Natural killer cell (primary cell): Measurements from ENCODE around the gene LENG9. TPM values are rescaled to one million over a fixed set of nuclear protein-coding genes. Genes with fewer than 3 reads are reported as not detected.

Experiments
- ATAC-seq, 3 donors: fragments of 150-1000 bp in 2 of 3; fragments of 200-7000 bp in 1 of 3; cut with Tn5 transposase; 1 replicate in 1 of 3; 2 replicates in 2 of 3; pipeline ENCODE4 v1.10.0; 2021; ENCODE audit warnings: mild to moderate bottlenecking in 2 of 3, moderate library complexity in 2 of 3
- DNase-seq, 2 donors: peaks; one replicate each; pipeline versions ENCODE4 v3.0.0 to v3.0.0-alpha.2; 2013 to 2021; ENCODE audit warnings: mixed read lengths in 1 of 2
- H3K27ac ChIP-seq: one replicate; pipeline ENCODE4 v1.5.1; 2013; ENCODE audit warnings: mild to moderate bottlenecking, low read length
- H3K27me3 ChIP-seq: one replicate; pipeline ENCODE4 v1.6.1; 2013; ENCODE audit warnings: low read length; ENCODE audit not compliant: control insufficient read depth, insufficient read depth
- H3K36me3 ChIP-seq: one replicate; pipeline ENCODE4 v1.6.1; 2013; ENCODE audit warnings: low read length; ENCODE audit not compliant: control insufficient read depth, insufficient read depth
- H3K4me1 ChIP-seq: one replicate; pipeline ENCODE4 v1.6.1; 2013; ENCODE audit warnings: low read length; ENCODE audit not compliant: control insufficient read depth, insufficient read depth
- H3K4me3 ChIP-seq: one replicate; pipeline ENCODE4 v1.5.1; 2013; ENCODE audit warnings: low read length
- H3K9me3 ChIP-seq: one replicate; pipeline ENCODE4 v1.6.1; 2013; ENCODE audit warnings: low read length; ENCODE audit not compliant: control insufficient read depth, insufficient read depth
- H3K27ac Mint-ChIP-seq, 2 donors: one replicate each; pipeline ENCODE4 v1.8.0; 2022; ENCODE audit warnings: mild to moderate bottlenecking in 2 of 2, mixed read lengths in 2 of 2, moderate library complexity in 1 of 2
- H3K27me3 Mint-ChIP-seq, 2 donors: one replicate each; pipeline ENCODE4 v1.8.0; 2022; ENCODE audit warnings: low read depth in 2 of 2, mixed read lengths in 2 of 2
- H3K36me3 Mint-ChIP-seq: one replicate; pipeline ENCODE4 v1.8.0; 2022; ENCODE audit warnings: mixed read lengths
- H3K4me1 Mint-ChIP-seq, 2 donors: one replicate each; pipeline ENCODE4 v1.8.0; 2022; ENCODE audit warnings: mixed read lengths in 2 of 2
- H3K4me3 Mint-ChIP-seq: one replicate; pipeline ENCODE4 v1.8.0; 2022; ENCODE audit warnings: mild to moderate bottlenecking, moderate library complexity, mixed read lengths
- H3K9me3 Mint-ChIP-seq, 2 donors: one replicate each; pipeline ENCODE4 v1.8.0; 2022; ENCODE audit warnings: mixed read lengths in 2 of 2
- WGBS: methylation state at CpG from one replicate; pipeline ENCODE4 v1.1.7; 2013; ENCODE audit warnings: missing lambda C conversion rate; ENCODE audit not compliant: insufficient coverage; 5-methylcytosine and 5-hydroxymethylcytosine counted together
- intact Hi-C: fragments of 100-400 bp; cut with micrococcal nuclease; formaldehyde crosslinking; loops from one replicate; pipeline ENCODE4 v1.14.2; 2022
- total RNA-seq, 4 donors: library from RNA; stranded (reverse); fragments of 120-200 nt in 1 of 4; gene quantifications; one replicate each; pipeline versions ENCODE4 v1.2.3 to v1.2.4, GENCODE V29; 2013 to 2022
- TF ChIP-seq, protein P1 (sequence below): fragments of 200-600 bp; IDR thresholded peaks from one replicate; pipeline ENCODE4 v1.8.0; 2022; ENCODE audit warnings: antibody characterized with exemption

Gene LENG9
- total RNA-seq, 3 donors from 2014 or later (not counting 1 experiment from before 2014, with no cell fraction given) = 3.2 to 5.6 (median 4.3) TPM

DNA sequence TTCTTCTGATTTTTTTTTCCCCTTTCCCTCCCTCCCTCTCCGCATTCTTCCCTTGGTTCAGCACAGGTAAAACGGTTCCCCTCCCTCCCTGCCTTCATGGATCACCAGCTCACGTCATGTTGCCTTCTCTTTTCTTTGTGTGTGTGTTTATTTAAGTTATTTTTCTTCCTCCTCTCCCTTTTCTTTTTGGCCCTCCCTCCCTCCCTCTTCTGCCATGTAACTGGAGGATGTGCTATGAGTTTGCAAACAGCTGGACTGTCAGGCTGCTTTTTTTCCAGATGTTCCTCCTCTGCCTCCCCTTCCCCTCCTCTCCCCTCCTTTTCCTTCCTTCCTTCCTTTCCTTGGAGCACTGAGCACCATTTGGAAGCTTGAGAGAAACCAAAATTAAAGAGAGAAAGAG lies 2.0 kb downstream of the LENG9 start:
- 80% methylated on average over 2 of the region's 3 CpGs for WGBS
- Histone ChIP-seq H3K27ac (no peak overlapping the region), H3K4me3 (no peak overlapping the region), H3K4me1 (peaks cover 30% of the 10 kb centered on the region), H3K36me3 (peaks cover 50% of the 10 kb centered on the region), H3K9me3 (no peaks in the 10 kb centered on the region), H3K27me3 (no peaks in the 10 kb centered on the region)
- peaks cover 39 to 54% of the 10 kb centered on the region in 2 donors for H3K4me1 Mint-ChIP-seq
- TF ChIP-seq, protein P1, sequence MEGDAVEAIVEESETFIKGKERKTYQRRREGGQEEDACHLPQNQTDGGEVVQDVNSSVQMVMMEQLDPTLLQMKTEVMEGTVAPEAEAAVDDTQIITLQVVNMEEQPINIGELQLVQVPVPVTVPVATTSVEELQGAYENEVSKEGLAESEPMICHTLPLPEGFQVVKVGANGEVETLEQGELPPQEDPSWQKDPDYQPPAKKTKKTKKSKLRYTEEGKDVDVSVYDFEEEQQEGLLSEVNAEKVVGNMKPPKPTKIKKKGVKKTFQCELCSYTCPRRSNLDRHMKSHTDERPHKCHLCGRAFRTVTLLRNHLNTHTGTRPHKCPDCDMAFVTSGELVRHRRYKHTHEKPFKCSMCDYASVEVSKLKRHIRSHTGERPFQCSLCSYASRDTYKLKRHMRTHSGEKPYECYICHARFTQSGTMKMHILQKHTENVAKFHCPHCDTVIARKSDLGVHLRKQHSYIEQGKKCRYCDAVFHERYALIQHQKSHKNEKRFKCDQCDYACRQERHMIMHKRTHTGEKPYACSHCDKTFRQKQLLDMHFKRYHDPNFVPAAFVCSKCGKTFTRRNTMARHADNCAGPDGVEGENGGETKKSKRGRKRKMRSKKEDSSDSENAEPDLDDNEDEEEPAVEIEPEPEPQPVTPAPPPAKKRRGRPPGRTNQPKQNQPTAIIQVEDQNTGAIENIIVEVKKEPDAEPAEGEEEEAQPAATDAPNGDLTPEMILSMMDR = no peak
- DNase-seq = no peak
- intact Hi-C loops = no loop called here
- no peaks in the 10 kb centered on the region for H3K36me3 Mint-ChIP-seq
- H3K27me3 Mint-ChIP-seq = no peaks in the 10 kb centered on the region
- H3K9me3 Mint-ChIP-seq = no peaks in the 10 kb centered on the region
- peak overlapping the region; percentile 9 for H3K4me3 Mint-ChIP-seq
- peak overlapping the region; percentile 38 to 97 for H3K27ac Mint-ChIP-seq
- ATAC-seq = no peak

DNA sequence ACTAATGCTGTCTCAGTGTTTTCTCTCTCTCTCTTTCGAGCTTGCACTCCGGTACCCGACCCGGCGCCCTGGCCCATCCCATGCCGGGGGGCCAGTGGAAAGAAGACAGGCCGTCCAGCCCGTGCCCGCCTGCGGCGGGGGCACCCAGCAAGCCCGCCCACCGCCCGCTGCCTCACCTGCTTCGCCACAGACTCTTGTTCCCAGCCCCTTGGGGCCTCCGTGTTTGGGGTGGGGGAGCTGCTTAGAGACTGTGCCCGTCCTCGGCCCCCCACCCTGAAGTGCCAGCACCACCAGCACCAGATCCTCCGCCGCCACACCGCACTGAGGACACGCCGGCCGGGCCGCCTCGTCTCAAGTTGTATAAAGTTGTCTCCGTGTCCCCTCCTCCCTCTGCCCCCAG lies 2.4 kb downstream of the LENG9 start:
- Histone ChIP-seq H3K9me3 (no peaks in the 10 kb centered on the region), H3K4me3 (no peak overlapping the region), H3K27ac (no peak overlapping the region), H3K36me3 (peaks cover 54% of the 10 kb centered on the region), H3K27me3 (no peaks in the 10 kb centered on the region), H3K4me1 (peaks cover 30% of the 10 kb centered on the region)
- intact Hi-C loops = no loop called here
- Mint-ChIP-seq H3K4me3 (peak overlapping the region; percentile 9), H3K36me3 (no peaks in the 10 kb centered on the region), H3K27me3 (no peaks in the 10 kb centered on the region), H3K9me3 (no peaks in the 10 kb centered on the region), H3K27ac (peak overlapping the region; percentile 38 to 97), H3K4me1 (peaks cover 39 to 54% of the 10 kb centered on the region in 2 donors)
- DNase-seq = peak in 1 of 2 donors; percentile 14
- TF ChIP-seq, protein P1 = no peak
- 93% methylated on average over 27 of the region's 27 CpGs for WGBS
- ATAC-seq = no peak

DNA sequence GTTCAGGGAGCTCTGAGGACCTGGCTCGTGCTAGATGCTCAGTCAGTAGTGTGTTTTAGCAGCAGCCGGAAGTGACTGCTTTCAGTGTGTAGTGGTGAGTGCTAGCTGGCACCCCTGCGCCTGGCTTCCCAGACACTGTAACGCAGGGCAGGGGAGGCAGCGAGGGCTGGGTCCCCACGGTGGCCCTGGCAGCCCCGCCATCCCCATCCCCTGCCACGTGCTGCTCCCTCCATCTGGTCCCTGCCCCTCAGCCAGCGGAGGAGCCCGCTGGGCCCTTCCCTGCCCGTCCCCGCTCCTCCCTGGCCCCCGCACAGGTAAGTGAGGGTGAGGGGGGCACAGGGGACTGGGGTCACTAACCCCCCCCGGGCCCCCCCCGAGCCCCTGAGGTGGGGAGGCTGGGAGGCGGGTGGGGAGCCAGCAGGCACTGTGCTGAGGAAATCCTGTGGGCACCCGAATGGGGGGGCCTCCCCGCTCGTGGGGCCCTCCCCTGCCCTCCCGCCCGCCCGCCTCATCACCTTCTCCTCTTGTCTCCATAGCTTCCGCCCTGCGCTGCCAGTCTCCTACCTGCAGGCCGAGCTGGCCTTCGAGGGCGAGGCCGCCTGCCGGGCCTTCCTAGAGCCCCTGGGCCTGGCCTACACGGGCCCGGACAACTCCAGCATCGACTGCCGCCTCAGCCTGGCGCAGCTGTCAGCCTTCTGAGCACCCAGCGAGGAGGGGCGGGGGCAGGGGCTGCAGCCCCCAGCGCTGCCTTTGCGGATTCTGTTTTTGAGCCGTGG lies 3.2 kb downstream of the LENG9 start:
- H3K4me1 ChIP-seq = peaks cover 30% of the 10 kb centered on the region
- H3K36me3 ChIP-seq = peaks cover 62% of the 10 kb centered on the region
- Mint-ChIP-seq H3K9me3 (no peaks in the 10 kb centered on the region), H3K4me1 (peaks cover 39 to 54% of the 10 kb centered on the region in 2 donors), H3K27ac (peak overlapping the region; percentile 58 to 77), H3K27me3 (no peaks in the 10 kb centered on the region), H3K36me3 (no peaks in the 10 kb centered on the region), H3K4me3 (peak overlapping the region; percentile 65)
- H3K27me3 ChIP-seq = no peaks in the 10 kb centered on the region
- no peaks in the 10 kb centered on the region for H3K9me3 ChIP-seq
- 72% methylated on average over 38 of the region's 39 CpGs for WGBS
- ATAC-seq = no peak
- TF ChIP-seq, protein P1 = no peak
- peak in 1 of 2 donors; percentile 13 for DNase-seq
- no peak overlapping the region for H3K27ac ChIP-seq
- intact Hi-C loops = no loop called here
- no peak overlapping the region for H3K4me3 ChIP-seq
